ENCODE data around the gene ACOT8. TPM values are rescaled to one million over a fixed set of nuclear protein-coding genes. Genes with fewer than 3 reads are reported as not detected.

ACOT8 gene
- total and polyA plus RNA-seq, 2 of the 8 experiments (the other 6 are each of a cell fraction or from before 2014, with no cell fraction given) = 37.6 to 88.8 TPM

- Histone ChIP-seq H3K9me3 (ENCODE audit: insufficient read depth in 2 of 2, low read depth in 1 of 2, low read length in 1 of 2) (no peaks in the 10 kb centered on the region), H3K4me1 (replicated peaks in 1 of 4; ENCODE audit: control insufficient read depth in 3 of 4, insufficient read depth in 4 of 4, low read length in 3 of 4) (peaks cover 2 to 6% (median 4%) of the 10 kb centered on the region in 4 experiments; a peak in 5 of 7 replicates), H2AK5ac (ENCODE audit: low read depth, low read length) (peak overlapping the region; percentile 72; the same call in 1 of the 2 replicates), H2AFZ (ENCODE audit: low read length) (no peak overlapping the region), H3K27me3 (replicated peaks in 1 of 4; ENCODE audit: control insufficient read depth in 3 of 4, extremely low read depth in 1 of 4, insufficient read depth in 3 of 4, low read length in 3 of 4) (no peaks in the 10 kb centered on the region), H2BK15ac (ENCODE audit: low read length) (0 out of 2 replicates have a peak overlapping the region, but pooled peaks have one; percentile 18), H3K23me2 (ENCODE audit: low read depth, low read length) (no peaks in the 10 kb centered on the region), H3K4me3 (ENCODE audit: extremely low read depth in 1 of 4, insufficient read depth in 2 of 4, low read depth in 3 of 4, low read length in 4 of 4) (no peak overlapping the region), H3K9ac (replicated peaks in 1 of 4; ENCODE audit: extremely low read depth in 1 of 4, low read depth in 3 of 4, low read length in 3 of 4) (no peak overlapping the region), H2BK12ac (ENCODE audit: low read depth, low read length) (no peak overlapping the region), H3K14ac (ENCODE audit: insufficient read length) (no peak overlapping the region), H4K20me1 (replicated peaks in 1 of 2; ENCODE audit: control insufficient read depth in 1 of 2, insufficient read depth in 2 of 2, low read length in 2 of 2) (no peaks in the 10 kb centered on the region), H3K56ac (replicated peaks; ENCODE audit: insufficient read length, low read depth, low read length) (no peak overlapping the region), H4K8ac (ENCODE audit: extremely low read depth, insufficient read depth, low read length) (no peak overlapping the region), H3K36me3 (ENCODE audit: control insufficient read depth in 2 of 4, insufficient read depth in 4 of 4, low read length in 3 of 4) (peaks cover 8 to 46% (median 10%) of the 10 kb centered on the region in 4 experiments), H3K18ac (ENCODE audit: extremely low read depth, low read length) (no peak overlapping the region), H3K79me2 (ENCODE audit: control insufficient read depth in 1 of 2, insufficient read depth in 2 of 2, low read length in 2 of 2) (peaks cover 0 to 7% of the 10 kb centered on the region in 2 experiments; a peak in 1 of 4 replicates), H3K79me1 (ENCODE audit: low read depth, low read length) (no peaks in the 10 kb centered on the region), H3K4ac (replicated peaks; ENCODE audit: insufficient read length, low read depth, low read length) (no peak overlapping the region), H2BK5ac (ENCODE audit: low read depth, low read length) (0 out of 2 replicates have a peak overlapping the region, but pooled peaks have one; percentile 19), H2BK120ac (replicated peaks; ENCODE audit: low read depth, low read length) (no peak overlapping the region), H4K91ac (replicated peaks; ENCODE audit: insufficient read length, low read length) (no peak overlapping the region), H3K4me2 (ENCODE audit: insufficient read depth in 1 of 2, low read depth in 2 of 2, low read length in 2 of 2) (no peak overlapping the region), H2BK20ac (ENCODE audit: low read length) (no peak overlapping the region), H4K5ac (ENCODE audit: insufficient read length, low read depth, low read length) (no peak overlapping the region), H3K23ac (ENCODE audit: insufficient read length) (no peak overlapping the region), H3K27ac (ENCODE audit: low read depth, low read length) (no peak overlapping the region)
- 92% methylated on average over 8 of the region's 8 CpGs; no CpG with 5 or more reads in 1 of the 2 experiments for WGBS, 2 experiments (ENCODE audit: extremely low coverage in 1 of 2, insufficient coverage in 1 of 2, insufficient read length in 1 of 2, insufficient replicate concordance in 2 of 2, low coverage in 1 of 2, low lambda C conversion rate in 2 of 2, missing lambda C conversion rate in 1 of 2)
- DNase-seq (ENCODE audit: low read depth in 1 of 2, low spot score in 2 of 2) = no peak
- ChIA-PET CTCF (ENCODE audit: partially characterized antibody) (interaction anchor here (1.0 to 1.4 kb wide), 3 partner anchors 9 to 49 kb away, joined by 3 to 4 read pairs (median 3); no protein-coding TSS in a partner anchor), POLR2A (ENCODE audit: partially characterized antibody) (interaction anchor here (0.5 to 4.5 kb wide), 5 partner anchors 9 to 32 kb away, joined by 3 to 36 read pairs (median 11); partner anchors contain the start of genes SNX21 and ZSWIM1)
- no peak for FAIRE-seq
- no peak for TF ChIP-seq KDM1A (IDR thresholded peaks at IDR 0.05; ENCODE audit: borderline replicate concordance, low read length)
These were observed 8.8 kb downstream of the ACOT8 start for GRCh38 chr20:45848421-45848820.

Data from H1 (cell line).